Coronary artery (tissue), 2 donors: ENCODE results near the gene RTL9.
"Not testable (repeated sequence)": the region's sequence is repeated elsewhere in the genome, so short reads cannot be mapped to it uniquely, and the experiment has no call there.

ENCODE experiments used
- DNase-seq: peaks from one replicate; pipeline ENCODE4 v3.0.0-alpha.2; 2017; ENCODE audit warnings: low spot score
- H3K27ac ChIP-seq, 2 donors: fragments of 200-600 bp; sonication (generic); one replicate each; pipeline ENCODE4 v1.5.1; 2016 to 2019
- H3K4me3 ChIP-seq: fragments of 200-600 bp; sonication (generic); 2 replicates; pipeline ENCODE4 v1.5.1; 2016; ENCODE audit warnings: mild to moderate bottlenecking, moderate library complexity
- CTCF ChIP-seq: fragments of 200-600 bp; sonication (generic); IDR thresholded peaks from one replicate; pipeline ENCODE4 v1.5.1; 2019; ENCODE audit warnings: antibody characterized with exemption

Gene RTL9

GRCh38 chrX:110322603-110323002 is 36.0 kb upstream of the RTL9 start:
- Histone ChIP-seq H3K4me3 (no peak overlapping the region), H3K27ac (no peak overlapping the region)
- no peak for TF ChIP-seq CTCF
- no peak for DNase-seq

GRCh38 chrX:110326712-110327111 is 31.9 kb upstream of the RTL9 start:
- no peak for DNase-seq
- no peak for TF ChIP-seq CTCF
- no peak overlapping the region for H3K4me3 ChIP-seq
- no peak overlapping the region for H3K27ac ChIP-seq

- H3K27ac ChIP-seq = no peak overlapping the region
- no peak for DNase-seq
- no peak for TF ChIP-seq CTCF
- no peak overlapping the region for H3K4me3 ChIP-seq
These were observed 31.3 kb upstream of the RTL9 start for GRCh38 chrX:110327336-110327735.

GRCh38 chrX:110328613-110329012 is 30.0 kb upstream of the RTL9 start:
- not testable (repeated sequence) for DNase-seq, H3K27ac ChIP-seq, H3K4me3 ChIP-seq

- no peak for TF ChIP-seq CTCF
- no peak overlapping the region for H3K4me3 ChIP-seq
- no peak overlapping the region for H3K27ac ChIP-seq
- DNase-seq = no peak
These were observed 27.1 kb upstream of the RTL9 start for GRCh38 chrX:110331444-110332030.

- DNase-seq, H3K4me3 ChIP-seq, H3K27ac ChIP-seq: not testable (repeated sequence)
These were observed 25.2 kb upstream of the RTL9 start for GRCh38 chrX:110333458-110333857.

- no peak for TF ChIP-seq CTCF
- no peak overlapping the region for H3K27ac ChIP-seq
- no peak for DNase-seq
- H3K4me3 ChIP-seq = no peak overlapping the region
These were observed 19.7 kb upstream of the RTL9 start for GRCh38 chrX:110338935-110339334.

- no peak for DNase-seq
- no peak for TF ChIP-seq CTCF
- H3K4me3 ChIP-seq = no peak overlapping the region
- no peak overlapping the region for H3K27ac ChIP-seq
These were observed 17.2 kb upstream of the RTL9 start for GRCh38 chrX:110341189-110342035.
